Progenitor cell of endocrine pancreas (in vitro differentiated cells): Measurements from ENCODE around the gene LRIG1. TPM values are rescaled to one million over a fixed set of nuclear protein-coding genes. Genes with fewer than 3 reads are reported as not detected.

Source experiments
- DNase-seq: peaks from one replicate; pipeline ENCODE4 v3.0.0; 2021; ENCODE audit warnings: low spot score; ENCODE audit not compliant: unreplicated experiment
- H3K27ac Mint-ChIP-seq: 2 replicates; pipeline ENCODE4 v1.8.0; 2021; ENCODE audit warnings: mild to moderate bottlenecking, moderate library complexity, mixed read lengths
- H3K27me3 Mint-ChIP-seq: 2 replicates; pipeline ENCODE4 v1.8.0; 2021; ENCODE audit warnings: mixed read lengths
- H3K36me3 Mint-ChIP-seq: 2 replicates; pipeline ENCODE4 v1.8.0; 2022; ENCODE audit warnings: mixed read lengths; ENCODE audit not compliant: insufficient read depth
- H3K4me1 Mint-ChIP-seq: 2 replicates; pipeline ENCODE4 v1.8.0; 2021; ENCODE audit warnings: low read depth, mixed read lengths
- H3K4me3 Mint-ChIP-seq: 2 replicates; pipeline ENCODE4 v1.8.0; 2021; ENCODE audit warnings: low read depth, mild to moderate bottlenecking, moderate library complexity, mixed read lengths
- H3K9me3 Mint-ChIP-seq: 2 replicates; pipeline ENCODE4 v1.8.0; 2021; ENCODE audit warnings: low read depth, mixed read lengths
- CTCF ChIP-seq: fragments of 200-600 bp; sonication (generic); IDR thresholded peaks from one replicate; pipeline ENCODE4 v1.5.0; 2021; ENCODE audit warnings: antibody characterized with exemption, mild to moderate bottlenecking; ENCODE audit not compliant: unreplicated experiment
- total RNA-seq: library from RNA; stranded (reverse); gene quantifications from 2 replicates; pipeline ENCODE4 v1.2.1, GENCODE V29; 2021

Gene LRIG1
- total RNA-seq, 1 donor from 2014 or later = 31.4 TPM

- no peak for DNase-seq
- H3K9me3 Mint-ChIP-seq = no peaks in the 10 kb centered on the region
- H3K27ac Mint-ChIP-seq = no peak overlapping the region
- H3K36me3 Mint-ChIP-seq = peaks cover 6% of the 10 kb centered on the region
- peaks cover 4% of the 10 kb centered on the region for H3K4me1 Mint-ChIP-seq
- no peak overlapping the region for H3K4me3 Mint-ChIP-seq
- peaks cover 6% of the 10 kb centered on the region for H3K27me3 Mint-ChIP-seq
- no peak for TF ChIP-seq CTCF
Measured at GRCh38 chr3:66451766-66452165, 49.1 kb downstream of the LRIG1 start.

GRCh38 chr3:66450390-66451022 lies 50.3 kb downstream of the LRIG1 start:
- Mint-ChIP-seq H3K27ac (no peak overlapping the region), H3K4me1 (peaks cover 10% of the 10 kb centered on the region), H3K9me3 (no peaks in the 10 kb centered on the region), H3K36me3 (peaks cover 4% of the 10 kb centered on the region), H3K27me3 (peaks cover 6% of the 10 kb centered on the region), H3K4me3 (no peak overlapping the region)
- no peak for DNase-seq
- no peak for TF ChIP-seq CTCF

- Mint-ChIP-seq H3K4me1 (peaks cover 10% of the 10 kb centered on the region), H3K36me3 (peaks cover 4% of the 10 kb centered on the region)
Measured at GRCh38 chr3:66449411-66449974, 51.3 kb downstream of the LRIG1 start.

GRCh38 chr3:66444146-66444644 lies 56.6 kb downstream of the LRIG1 start:
- H3K36me3 Mint-ChIP-seq = peaks cover 7% of the 10 kb centered on the region
- DNase-seq = no peak
- peaks cover 16% of the 10 kb centered on the region for H3K4me1 Mint-ChIP-seq
- peak overlapping the region; percentile 13 for H3K27ac Mint-ChIP-seq
- H3K27me3 Mint-ChIP-seq = no peaks in the 10 kb centered on the region
- no peak for TF ChIP-seq CTCF
- H3K9me3 Mint-ChIP-seq = no peaks in the 10 kb centered on the region
- no peak overlapping the region for H3K4me3 Mint-ChIP-seq

More at GRCh38 chr3:66449411-66449974, 51.3 kb downstream of the LRIG1 start:
- no peak for DNase-seq
- Mint-ChIP-seq H3K9me3 (no peaks in the 10 kb centered on the region), H3K27me3 (peaks cover 6% of the 10 kb centered on the region), H3K4me3 (no peak overlapping the region), H3K27ac (no peak overlapping the region)
- TF ChIP-seq CTCF = no peak

GRCh38 chr3:66443118-66443803 lies 57.6 kb downstream of the LRIG1 start:
- Mint-ChIP-seq H3K9me3 (no peaks in the 10 kb centered on the region), H3K36me3 (peaks cover 5% of the 10 kb centered on the region), H3K27ac (peak overlapping the region; percentile 24), H3K4me3 (no peak overlapping the region), H3K27me3 (no peaks in the 10 kb centered on the region), H3K4me1 (peaks cover 16% of the 10 kb centered on the region)
- TF ChIP-seq CTCF = no peak
- no peak for DNase-seq
